C4-2B (cell line): ENCODE measurements around the gene NLGN1.

Source experiments
- H3K27ac ChIP-seq: fragments of 450-650 bp; 2 replicates; pipeline ENCODE4 v1.5.1; 2017
- ZFX ChIP-seq: fragments of 450-650 bp; IDR thresholded peaks from 2 replicates; pipeline ENCODE4 v1.6.1; 2017
- TF ChIP-seq, protein P1 (sequence below): fragments of 450-650 bp; conservative IDR thresholded peaks from 2 replicates; pipeline ENCODE4 v1.5.1; 2017; ENCODE audit warnings: mild to moderate bottlenecking

The NLGN1 gene

DNA sequence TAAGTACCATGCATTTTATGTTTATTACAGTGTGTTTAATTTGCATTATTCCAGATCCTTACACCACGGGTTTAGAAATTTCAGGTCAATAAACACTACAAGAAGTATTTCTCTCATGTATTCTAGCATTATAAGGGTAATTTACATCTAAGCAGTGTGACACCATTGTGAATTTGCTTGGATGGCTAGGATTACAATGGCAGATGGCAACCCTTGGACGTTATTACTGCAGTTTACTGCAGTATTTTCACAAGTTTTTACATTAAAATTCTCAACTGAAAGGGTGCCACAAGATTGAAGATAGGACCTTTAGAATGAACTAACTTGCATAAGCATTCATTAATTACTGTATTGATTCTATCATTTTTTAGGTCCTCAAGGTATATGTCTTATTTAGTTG lies 538.8 kb downstream of the NLGN1 start:
- TF ChIP-seq, protein P1, sequence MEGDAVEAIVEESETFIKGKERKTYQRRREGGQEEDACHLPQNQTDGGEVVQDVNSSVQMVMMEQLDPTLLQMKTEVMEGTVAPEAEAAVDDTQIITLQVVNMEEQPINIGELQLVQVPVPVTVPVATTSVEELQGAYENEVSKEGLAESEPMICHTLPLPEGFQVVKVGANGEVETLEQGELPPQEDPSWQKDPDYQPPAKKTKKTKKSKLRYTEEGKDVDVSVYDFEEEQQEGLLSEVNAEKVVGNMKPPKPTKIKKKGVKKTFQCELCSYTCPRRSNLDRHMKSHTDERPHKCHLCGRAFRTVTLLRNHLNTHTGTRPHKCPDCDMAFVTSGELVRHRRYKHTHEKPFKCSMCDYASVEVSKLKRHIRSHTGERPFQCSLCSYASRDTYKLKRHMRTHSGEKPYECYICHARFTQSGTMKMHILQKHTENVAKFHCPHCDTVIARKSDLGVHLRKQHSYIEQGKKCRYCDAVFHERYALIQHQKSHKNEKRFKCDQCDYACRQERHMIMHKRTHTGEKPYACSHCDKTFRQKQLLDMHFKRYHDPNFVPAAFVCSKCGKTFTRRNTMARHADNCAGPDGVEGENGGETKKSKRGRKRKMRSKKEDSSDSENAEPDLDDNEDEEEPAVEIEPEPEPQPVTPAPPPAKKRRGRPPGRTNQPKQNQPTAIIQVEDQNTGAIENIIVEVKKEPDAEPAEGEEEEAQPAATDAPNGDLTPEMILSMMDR, result no peak
- no peak for TF ChIP-seq ZFX
- no peak overlapping the region for H3K27ac ChIP-seq

DNA sequence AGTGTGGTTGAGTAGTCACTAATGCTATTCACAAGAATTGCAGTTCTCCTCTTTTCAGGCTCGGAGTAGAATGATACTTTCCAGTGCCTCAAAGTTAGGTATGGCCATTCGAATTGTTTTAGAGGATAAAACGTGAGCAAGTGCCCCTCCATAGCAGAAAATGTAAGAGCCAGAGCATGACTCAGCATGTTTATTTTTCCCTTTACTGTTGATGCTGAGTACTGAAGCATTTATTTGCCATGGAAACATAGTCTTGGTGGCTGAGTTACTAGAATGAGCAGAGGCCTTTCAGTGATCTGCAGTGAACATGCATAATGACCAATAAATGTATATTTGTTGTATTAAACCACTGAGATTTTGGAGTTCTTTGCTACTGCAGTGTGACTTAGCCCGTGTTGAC lies 540.6 kb downstream of the NLGN1 start:
- H3K27ac ChIP-seq, result no peak overlapping the region
- TF ChIP-seq ZFX, result no peak
- TF ChIP-seq, protein P1, result no peak

DNA sequence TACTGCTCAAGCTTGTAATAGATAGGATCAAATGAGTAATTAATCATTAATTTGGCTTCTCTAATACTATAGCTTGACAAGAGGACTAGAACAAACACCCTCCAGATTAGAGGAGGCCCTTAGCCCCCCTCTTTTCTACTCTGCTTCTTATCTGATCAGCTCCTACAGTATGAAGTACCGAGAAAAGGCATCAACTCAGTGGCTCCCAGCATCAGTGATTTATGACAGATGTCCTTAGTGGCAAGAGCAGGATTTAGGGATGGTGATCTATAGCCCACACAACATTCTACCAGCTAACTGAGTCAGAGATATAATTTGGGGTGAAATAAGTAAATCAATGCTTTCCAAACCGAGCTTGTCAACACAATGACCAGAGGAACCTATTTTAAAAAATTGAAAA lies 541.1 kb downstream of the NLGN1 start:
- no peak overlapping the region for H3K27ac ChIP-seq
- TF ChIP-seq ZFX, result no peak
- TF ChIP-seq, protein P1, result no peak

DNA sequence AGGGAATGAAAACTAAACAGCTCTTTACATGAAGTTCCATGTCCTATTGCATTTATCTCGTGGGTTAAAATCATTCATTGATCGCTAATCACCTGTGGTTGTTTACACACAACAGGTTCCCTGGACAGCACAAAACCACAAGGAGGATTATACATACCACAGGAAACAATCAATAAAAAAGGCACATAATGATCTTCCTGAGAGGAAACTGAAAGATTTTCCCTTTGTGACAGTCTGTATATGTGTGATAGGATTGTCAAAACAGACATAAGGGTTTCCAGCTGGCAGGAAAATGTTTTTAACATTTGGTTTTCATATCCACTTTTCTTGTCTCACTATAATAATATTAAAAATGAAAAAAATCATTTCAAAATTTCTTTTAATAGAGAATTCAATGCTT lies 541.8 kb downstream of the NLGN1 start:
- no peak for TF ChIP-seq ZFX
- TF ChIP-seq, protein P1, result no peak
- no peak overlapping the region for H3K27ac ChIP-seq

DNA sequence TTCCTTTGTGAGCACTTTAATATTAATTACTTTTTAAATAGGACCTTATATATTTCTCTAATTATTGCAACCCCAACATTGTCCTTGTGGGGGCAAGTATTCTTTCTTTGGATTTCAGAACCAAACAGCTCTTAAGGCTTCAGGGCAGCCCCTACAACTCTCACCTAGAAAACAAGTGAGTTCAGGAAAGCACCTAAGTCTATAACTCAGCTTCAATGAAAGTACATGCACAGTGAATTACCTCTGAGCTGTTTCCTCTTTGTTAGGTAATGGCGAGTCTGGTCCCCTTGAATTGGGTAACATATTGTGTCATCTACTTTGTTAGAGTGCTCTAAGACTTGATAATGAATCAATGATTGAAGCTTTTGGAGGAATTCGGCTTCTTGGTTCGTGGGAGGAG lies 545.7 kb downstream of the NLGN1 start:
- TF ChIP-seq ZFX, result no peak
- TF ChIP-seq, protein P1, result no peak
- no peak overlapping the region for H3K27ac ChIP-seq

DNA sequence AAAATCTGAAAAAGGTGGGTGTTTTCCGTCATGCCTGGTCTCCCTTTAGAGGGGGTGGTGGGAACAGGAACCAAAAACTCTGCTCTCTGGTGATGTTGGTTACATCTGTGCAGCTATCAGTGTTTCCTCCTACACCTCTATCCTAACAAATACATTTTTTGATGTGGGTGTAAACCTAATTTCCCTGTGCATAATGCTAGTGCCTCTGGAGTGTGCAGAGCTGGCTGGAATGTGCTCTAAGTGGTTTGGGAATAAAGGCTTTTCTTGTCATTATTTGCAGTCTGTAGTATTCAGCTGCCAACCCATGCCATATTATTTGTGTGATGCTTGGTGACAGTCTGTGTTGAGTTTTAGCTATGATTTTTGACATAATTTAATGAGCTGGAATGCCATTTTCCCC lies 547.6 kb downstream of the NLGN1 start:
- TF ChIP-seq, protein P1, result no peak
- TF ChIP-seq ZFX, result no peak
- H3K27ac ChIP-seq, result no peak overlapping the region

DNA sequence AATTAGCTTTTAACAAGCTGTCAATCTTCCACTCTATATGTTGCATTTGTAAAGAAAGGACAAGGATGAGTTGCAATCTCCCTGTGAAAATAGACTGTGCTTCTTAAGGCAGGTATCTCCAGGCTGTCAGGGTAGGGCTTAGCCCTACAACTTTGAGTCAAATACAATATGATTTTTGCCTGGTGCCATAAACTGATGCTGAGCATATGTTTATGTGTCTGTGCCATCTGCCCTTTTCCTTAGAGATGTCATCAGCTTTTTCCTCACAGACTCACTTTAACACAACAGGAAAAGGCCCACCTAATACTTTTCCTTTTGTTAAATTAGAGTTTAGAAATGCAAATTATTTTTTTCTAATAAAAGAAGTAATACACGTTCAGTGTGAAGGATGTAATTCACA lies 548.3 kb downstream of the NLGN1 start:
- TF ChIP-seq ZFX, result no peak
- TF ChIP-seq, protein P1, result no peak
- no peak overlapping the region for H3K27ac ChIP-seq
